ENCODE results near the gene COQ8A.

DNA sequence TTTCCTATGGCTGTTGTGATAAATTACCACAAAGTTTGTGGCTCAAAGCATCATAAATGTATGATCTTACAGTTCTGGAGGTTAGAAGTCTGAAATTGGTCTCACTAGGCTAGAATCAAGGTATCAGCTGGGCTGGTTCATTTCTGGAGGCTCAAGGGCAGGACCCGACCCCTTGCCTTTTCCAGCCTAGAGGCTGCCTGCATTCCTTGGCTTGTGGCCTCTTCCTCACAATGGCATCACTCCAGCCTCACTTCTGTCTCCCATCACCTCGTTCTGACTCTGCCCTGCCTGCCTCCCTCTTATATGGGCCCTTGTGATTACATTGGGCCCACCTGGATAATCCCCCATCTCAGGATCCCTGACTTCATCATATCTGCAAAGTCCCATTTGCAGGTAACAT lies 8.0 kb downstream of the COQ8A start:
- TF ChIP-seq TEAD4 (IDR thresholded peaks at IDR 0.05) (no peak), CEBPB (IDR thresholded peaks at IDR 0.05) (no peak), YY1 (IDR thresholded peaks at IDR 0.05; ENCODE audit: low read depth) (no peak), TAF1 (IDR thresholded peaks at IDR 0.05; ENCODE audit: low read depth) (no peak)
- TF ChIP-seq, protein P1, sequence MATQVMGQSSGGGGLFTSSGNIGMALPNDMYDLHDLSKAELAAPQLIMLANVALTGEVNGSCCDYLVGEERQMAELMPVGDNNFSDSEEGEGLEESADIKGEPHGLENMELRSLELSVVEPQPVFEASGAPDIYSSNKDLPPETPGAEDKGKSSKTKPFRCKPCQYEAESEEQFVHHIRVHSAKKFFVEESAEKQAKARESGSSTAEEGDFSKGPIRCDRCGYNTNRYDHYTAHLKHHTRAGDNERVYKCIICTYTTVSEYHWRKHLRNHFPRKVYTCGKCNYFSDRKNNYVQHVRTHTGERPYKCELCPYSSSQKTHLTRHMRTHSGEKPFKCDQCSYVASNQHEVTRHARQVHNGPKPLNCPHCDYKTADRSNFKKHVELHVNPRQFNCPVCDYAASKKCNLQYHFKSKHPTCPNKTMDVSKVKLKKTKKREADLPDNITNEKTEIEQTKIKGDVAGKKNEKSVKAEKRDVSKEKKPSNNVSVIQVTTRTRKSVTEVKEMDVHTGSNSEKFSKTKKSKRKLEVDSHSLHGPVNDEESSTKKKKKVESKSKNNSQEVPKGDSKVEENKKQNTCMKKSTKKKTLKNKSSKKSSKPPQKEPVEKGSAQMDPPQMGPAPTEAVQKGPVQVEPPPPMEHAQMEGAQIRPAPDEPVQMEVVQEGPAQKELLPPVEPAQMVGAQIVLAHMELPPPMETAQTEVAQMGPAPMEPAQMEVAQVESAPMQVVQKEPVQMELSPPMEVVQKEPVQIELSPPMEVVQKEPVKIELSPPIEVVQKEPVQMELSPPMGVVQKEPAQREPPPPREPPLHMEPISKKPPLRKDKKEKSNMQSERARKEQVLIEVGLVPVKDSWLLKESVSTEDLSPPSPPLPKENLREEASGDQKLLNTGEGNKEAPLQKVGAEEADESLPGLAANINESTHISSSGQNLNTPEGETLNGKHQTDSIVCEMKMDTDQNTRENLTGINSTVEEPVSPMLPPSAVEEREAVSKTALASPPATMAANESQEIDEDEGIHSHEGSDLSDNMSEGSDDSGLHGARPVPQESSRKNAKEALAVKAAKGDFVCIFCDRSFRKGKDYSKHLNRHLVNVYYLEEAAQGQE (IDR thresholded peaks at IDR 0.05; ENCODE audit: low read depth), result no peak

Measured in Ishikawa (cell line).